H1 (cell line): ENCODE data around the gene MPV17L. TPM values are rescaled to one million over a fixed set of nuclear protein-coding genes. Genes with fewer than 3 reads are reported as not detected.
"Not testable (repeated sequence)": the region's sequence is repeated elsewhere in the genome, so short reads cannot be mapped to it uniquely, and the experiment has no call there.

Source experiments
- CTCF ChIA-PET: fragments of 300-600 bp; sonication (Branson Sonifier 250); formaldehyde crosslinking; loops from one replicate; lab custom pipeline; 2021; ENCODE audit not compliant: partially characterized antibody; lab: Charles Lee
- POLR2A ChIA-PET: fragments of 300-600 bp; sonication (Branson Sonifier 250); formaldehyde crosslinking; loops from one replicate; lab custom pipeline; 2021; ENCODE audit warnings: inconsistent platforms; ENCODE audit not compliant: partially characterized antibody; lab: Charles Lee
- DNase-seq, 2 experiments: peaks; one replicate each; pipeline versions ENCODE4 v3.0.0 to v3.0.0-alpha.2; 2010 to 2022; ENCODE audit warnings: low spot score in 2 of 2, low read depth in 1 of 2, mixed read lengths in 1 of 2
- FAIRE-seq: peaks from 2 replicates; lab custom pipeline; 2011; peaks lifted over from hg19 to GRCh38; lab: Jason Lieb, UNC
- H2AFZ ChIP-seq: 2 replicates; pipeline ENCODE4 v1.8.1; 2012; ENCODE audit warnings: low read length, inconsistent platforms
- H2AK5ac ChIP-seq: 2 replicates; pipeline ENCODE4 v1.6.1; 2013; ENCODE audit warnings: low read depth, low read length
- H2BK120ac ChIP-seq: replicated peaks from 2 replicates; pipeline ENCODE3; 2013; ENCODE audit warnings: low read depth, low read length, inconsistent platforms
- H2BK12ac ChIP-seq: 2 replicates; pipeline ENCODE4 v1.6.1; 2013; ENCODE audit warnings: low read depth, low read length
- H2BK15ac ChIP-seq: 2 replicates; pipeline ENCODE4 v1.6.1; 2013; ENCODE audit warnings: low read length
- H2BK20ac ChIP-seq: 2 replicates; pipeline ENCODE4 v1.6.1; 2013; ENCODE audit warnings: low read length
- H2BK5ac ChIP-seq: 2 replicates; pipeline ENCODE4 v1.6.1; 2013; ENCODE audit warnings: low read depth, low read length
- H3K14ac ChIP-seq: 2 replicates; pipeline ENCODE4 v1.6.1; 2013; ENCODE audit warnings: inconsistent platforms; ENCODE audit not compliant: insufficient read length
- H3K18ac ChIP-seq: 2 replicates; pipeline ENCODE4 v1.6.1; 2013; ENCODE audit warnings: low read length; ENCODE audit errors: extremely low read depth
- H3K23ac ChIP-seq: 2 replicates; pipeline ENCODE4 v1.6.1; 2013; ENCODE audit warnings: inconsistent platforms; ENCODE audit not compliant: insufficient read length
- H3K23me2 ChIP-seq: 2 replicates; pipeline ENCODE4 v1.6.1; 2013; ENCODE audit warnings: low read depth, low read length
- H3K27ac ChIP-seq: 2 replicates; pipeline ENCODE4 v1.6.1; 2011; ENCODE audit warnings: low read depth, low read length, inconsistent platforms
- H3K27me3 ChIP-seq, 4 experiments: replicated peaks in 1 of 4; 1 replicate in 1 of 4; 2 replicates in 3 of 4; pipeline versions ENCODE4 v1.6.1 to v1.8.1; 2011 to 2013; ENCODE audit warnings: low read length in 3 of 4, mild to moderate bottlenecking in 3 of 4, inconsistent platforms in 2 of 4, mixed read lengths in 2 of 4, moderate library complexity in 1 of 4; ENCODE audit not compliant: control insufficient read depth in 3 of 4, insufficient read depth in 3 of 4; ENCODE audit errors: extremely low read depth in 1 of 4
- H3K36me3 ChIP-seq, 4 experiments: 2 replicates each; pipeline versions ENCODE4 v1.6.1 to v1.8.1; 2011 to 2013; ENCODE audit warnings: mild to moderate bottlenecking in 4 of 4, low read length in 3 of 4, moderate library complexity in 2 of 4, control low read depth in 1 of 4, inconsistent platforms in 1 of 4; ENCODE audit not compliant: insufficient read depth in 4 of 4, control insufficient read depth in 2 of 4
- H3K4ac ChIP-seq: replicated peaks from 2 replicates; pipeline ENCODE3; 2013; ENCODE audit warnings: low read length, low read depth, mixed read lengths, inconsistent platforms; ENCODE audit not compliant: insufficient read length
- H3K4me1 ChIP-seq, 4 experiments: replicated peaks in 1 of 4; 1 replicate in 1 of 4; 2 replicates in 3 of 4; pipeline versions ENCODE4 v1.6.1 to v1.8.1; 2011 to 2013; ENCODE audit warnings: low read length in 3 of 4, inconsistent platforms in 2 of 4, mixed read lengths in 1 of 4; ENCODE audit not compliant: insufficient read depth in 4 of 4, control insufficient read depth in 3 of 4
- H3K4me2 ChIP-seq, 2 experiments: 2 replicates each; pipeline versions ENCODE4 v1.6.1 to v1.8.1; 2011 to 2013; ENCODE audit warnings: low read depth in 2 of 2, low read length in 2 of 2, control low read depth in 1 of 2, inconsistent platforms in 1 of 2, mild to moderate bottlenecking in 1 of 2; ENCODE audit not compliant: insufficient read depth in 1 of 2
- H3K4me3 ChIP-seq, 4 experiments: fragments of 200-600, 300-600 bp in 1 of 4; sonication (generic), shearing (Covaris generic), sonication (Bioruptor Twin) in 1 of 4; 2 replicates each; pipeline versions ENCODE4 v1.5.1 to v1.8.1; 2011 to 2016; ENCODE audit warnings: low read length in 4 of 4, low read depth in 3 of 4, control low read depth in 2 of 4, inconsistent platforms in 2 of 4, mild to moderate bottlenecking in 2 of 4, mixed read lengths in 1 of 4, moderate library complexity in 1 of 4; ENCODE audit not compliant: insufficient read depth in 2 of 4; ENCODE audit errors: extremely low read depth in 1 of 4
- H3K56ac ChIP-seq: replicated peaks from 2 replicates; pipeline ENCODE3; 2013; ENCODE audit warnings: low read depth, mild to moderate bottlenecking, mixed read lengths, low read length, inconsistent platforms; ENCODE audit not compliant: insufficient read length
- H3K79me1 ChIP-seq: 2 replicates; pipeline ENCODE4 v1.6.1; 2013; ENCODE audit warnings: low read depth, low read length, control low read depth
- H3K79me2 ChIP-seq, 2 experiments: 2 replicates each; pipeline versions ENCODE4 v1.6.1 to v1.8.1; 2012 to 2013; ENCODE audit warnings: low read length in 2 of 2, mild to moderate bottlenecking in 2 of 2, inconsistent platforms in 1 of 2; ENCODE audit not compliant: insufficient read depth in 2 of 2, control insufficient read depth in 1 of 2
- H3K9ac ChIP-seq, 4 experiments: replicated peaks in 1 of 4; 1 replicate in 1 of 4; 2 replicates in 3 of 4; pipeline versions ENCODE4 v1.6.1 to v1.8.1; 2011 to 2013; ENCODE audit warnings: low read depth in 3 of 4, low read length in 3 of 4, control low read depth in 2 of 4, mild to moderate bottlenecking in 2 of 4, moderate library complexity in 2 of 4, inconsistent platforms in 1 of 4; ENCODE audit errors: extremely low read depth in 1 of 4
- H3K9me3 ChIP-seq, 2 experiments: 2 replicates each; pipeline versions ENCODE4 v1.6.1 to v1.8.1; 2012 to 2013; ENCODE audit warnings: mild to moderate bottlenecking in 2 of 2, moderate library complexity in 2 of 2, control low read depth in 1 of 2, inconsistent platforms in 1 of 2, low read depth in 1 of 2, low read length in 1 of 2, mixed read lengths in 1 of 2; ENCODE audit not compliant: insufficient read depth in 2 of 2
- H4K20me1 ChIP-seq, 2 experiments: replicated peaks in 1 of 2; 2 replicates each; pipeline versions ENCODE3 to v1.8.1; 2011 to 2013; ENCODE audit warnings: inconsistent platforms in 2 of 2, low read length in 2 of 2, mild to moderate bottlenecking in 1 of 2; ENCODE audit not compliant: insufficient read depth in 2 of 2, control insufficient read depth in 1 of 2
- H4K5ac ChIP-seq: 2 replicates; pipeline ENCODE4 v1.6.1; 2013; ENCODE audit warnings: low read length, low read depth, mixed read lengths, inconsistent platforms; ENCODE audit not compliant: insufficient read length
- H4K8ac ChIP-seq: 2 replicates; pipeline ENCODE4 v1.8.0; 2013; ENCODE audit warnings: mild to moderate bottlenecking, moderate library complexity, low read length, inconsistent platforms; ENCODE audit not compliant: insufficient read depth; ENCODE audit errors: extremely low read depth
- H4K91ac ChIP-seq: replicated peaks from 2 replicates; pipeline ENCODE3; 2013; ENCODE audit warnings: low read length, mixed read lengths, inconsistent platforms; ENCODE audit not compliant: insufficient read length
- WGBS, 2 experiments: shearing (Covaris generic) in 1 of 2; methylation state at CpG; one replicate each; pipeline versions ENCODE4 v1.1.6 to v1.1.7; 2013 to 2015; ENCODE audit warnings: low lambda C conversion rate in 2 of 2, mixed read lengths in 2 of 2, inconsistent platforms in 1 of 2, low coverage in 1 of 2, missing lambda C conversion rate in 1 of 2; ENCODE audit not compliant: insufficient replicate concordance in 2 of 2, insufficient coverage in 1 of 2, insufficient read length in 1 of 2; ENCODE audit errors: extremely low coverage in 1 of 2, missing lambda C conversion rate in 1 of 2; 5-methylcytosine and 5-hydroxymethylcytosine counted together
- polyA plus RNA-seq, 7 experiments: library from polyadenylated mRNA; depleted of rRNA in 3 of 7; stranded (reverse) in 5 of 7; unstranded in 2 of 7; fragments of >200 nt in 5 of 7; fragments of 200-250 nt in 2 of 7; gene quantifications; 1 replicate in 5 of 7; 2 replicates in 1 of 7; 4 replicates in 1 of 7; pipeline versions ENCODE4 v1.2.1 to v1.2.3, GENCODE V29; 2011 to 2013; ENCODE audit warnings: missing spikeins in 2 of 7, mixed read lengths in 2 of 7
- total RNA-seq: library from RNA; stranded (reverse); fragmentation: NEBNext Ultra II Directional; extraction: Animal tissue kit (Norgen Biotek cat#: 25700); gene quantifications from 2 replicates; pipeline ENCODE4 v1.2.1, GENCODE V29; 2021

MPV17L gene
- total and polyA plus RNA-seq, 2 of the 8 experiments (the other 6 are each of a cell fraction or from before 2014, with no cell fraction given): 6.7 to 8.2 TPM

DNA sequence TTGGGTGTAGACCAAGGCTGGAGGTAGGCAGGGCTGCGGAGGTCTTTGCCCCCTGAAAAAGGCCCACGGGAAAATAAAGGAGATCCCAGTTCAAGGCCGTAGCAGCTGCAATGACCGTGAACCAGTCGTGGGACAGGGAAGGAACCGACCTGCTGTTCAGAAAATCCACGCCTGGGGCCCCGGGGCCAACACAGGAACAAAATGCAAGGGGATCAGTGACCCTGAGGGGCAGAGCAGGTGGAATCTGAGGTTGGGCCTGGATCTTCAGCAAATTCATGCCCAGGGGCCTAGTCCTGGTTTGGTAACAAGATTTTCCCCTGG lies 915 bp downstream of the MPV17L start:
- H2BK120ac ChIP-seq, H2AFZ ChIP-seq, H3K79me2 ChIP-seq, H3K4me1 ChIP-seq, H2BK15ac ChIP-seq, H3K23ac ChIP-seq, H3K4ac ChIP-seq, H4K5ac ChIP-seq, H2BK12ac ChIP-seq, H3K27me3 ChIP-seq, H4K20me1 ChIP-seq, H3K79me1 ChIP-seq, DNase-seq, H3K9ac ChIP-seq, H4K8ac ChIP-seq, H2BK20ac ChIP-seq, H3K36me3 ChIP-seq, FAIRE-seq, H3K14ac ChIP-seq, H3K23me2 ChIP-seq, POLR2A ChIA-PET, CTCF ChIA-PET, H3K27ac ChIP-seq, H3K56ac ChIP-seq, H2AK5ac ChIP-seq, H4K91ac ChIP-seq, H3K18ac ChIP-seq, H3K9me3 ChIP-seq, H2BK5ac ChIP-seq: not testable (repeated sequence)
- WGBS, 2 experiments: 83% methylated on average over 8 of the region's 8 CpGs; no CpG with 5 or more reads in 1 of the 2 experiments
- H3K4me3 ChIP-seq: peak overlapping the region; percentile 49 to 80 (median 58); a peak in 4 of 8 replicates
- H3K4me2 ChIP-seq: peak overlapping the region; percentile 40 to 72
